ENCODE data around the gene OR2J1.
"Not testable (repeated sequence)": the region's sequence is repeated elsewhere in the genome, so short reads cannot be mapped to it uniquely, and the experiment has no call there.

Gene OR2J1

DNA sequence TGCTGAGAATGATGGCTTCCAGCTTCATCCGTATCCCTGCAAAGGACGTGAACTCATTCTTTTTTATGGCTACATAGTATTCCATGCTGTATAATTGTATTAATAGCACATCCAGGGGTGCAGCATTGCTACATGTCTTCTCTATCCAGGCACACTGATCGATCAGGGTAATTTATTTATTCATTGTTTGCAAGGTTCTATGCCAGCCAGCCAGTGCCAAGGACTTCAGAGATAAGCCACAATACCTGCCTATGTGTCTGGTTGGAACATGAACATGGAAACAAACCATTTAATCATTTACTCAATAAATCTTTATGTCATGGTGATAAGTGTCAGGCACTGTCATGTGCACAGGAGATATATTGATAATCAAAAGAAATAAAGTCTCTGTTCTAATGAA, 6.3 kb upstream of the OR2J1 start:
- no peak overlapping the region for H3K4me3 ChIP-seq (ENCODE audit: low read depth, low read length)
- TF ChIP-seq CTCF (IDR thresholded peaks at IDR 0.05; ENCODE audit: borderline replicate concordance, insufficient read depth, low read depth, low read length): no peak

GRCh38 chr6:29097803-29098202, 1.5 kb upstream of the OR2J1 start:
- H3K4me3 ChIP-seq (ENCODE audit: low read depth, low read length): no peak overlapping the region
- no peak for TF ChIP-seq CTCF (IDR thresholded peaks at IDR 0.05; ENCODE audit: borderline replicate concordance, insufficient read depth, low read depth, low read length)

GRCh38 chr6:29107758-29108157, 8.5 kb downstream of the OR2J1 start, which contains the start of gene OR2J3:
Gene OR2J3 (plus strand): TSS chr6:29108058. CDS start chr6:29111891, 3,833 bp downstream.
- TF ChIP-seq CTCF (IDR thresholded peaks at IDR 0.05; ENCODE audit: borderline replicate concordance, insufficient read depth, low read depth, low read length): no peak
- H3K4me3 ChIP-seq (ENCODE audit: low read depth, low read length): no peak within 1 kb of the TSS

- H3K4me3 ChIP-seq (ENCODE audit: low read depth, low read length): no peak overlapping the region
- TF ChIP-seq CTCF (IDR thresholded peaks at IDR 0.05; ENCODE audit: borderline replicate concordance, insufficient read depth, low read depth, low read length): no peak
Measured at GRCh38 chr6:29112135-29112534, 12.8 kb downstream of the OR2J1 start.

- H3K4me3 ChIP-seq (ENCODE audit: low read depth, low read length): not testable (repeated sequence)
Measured at GRCh38 chr6:29114964-29115363, 15.7 kb downstream of the OR2J1 start.

DNA sequence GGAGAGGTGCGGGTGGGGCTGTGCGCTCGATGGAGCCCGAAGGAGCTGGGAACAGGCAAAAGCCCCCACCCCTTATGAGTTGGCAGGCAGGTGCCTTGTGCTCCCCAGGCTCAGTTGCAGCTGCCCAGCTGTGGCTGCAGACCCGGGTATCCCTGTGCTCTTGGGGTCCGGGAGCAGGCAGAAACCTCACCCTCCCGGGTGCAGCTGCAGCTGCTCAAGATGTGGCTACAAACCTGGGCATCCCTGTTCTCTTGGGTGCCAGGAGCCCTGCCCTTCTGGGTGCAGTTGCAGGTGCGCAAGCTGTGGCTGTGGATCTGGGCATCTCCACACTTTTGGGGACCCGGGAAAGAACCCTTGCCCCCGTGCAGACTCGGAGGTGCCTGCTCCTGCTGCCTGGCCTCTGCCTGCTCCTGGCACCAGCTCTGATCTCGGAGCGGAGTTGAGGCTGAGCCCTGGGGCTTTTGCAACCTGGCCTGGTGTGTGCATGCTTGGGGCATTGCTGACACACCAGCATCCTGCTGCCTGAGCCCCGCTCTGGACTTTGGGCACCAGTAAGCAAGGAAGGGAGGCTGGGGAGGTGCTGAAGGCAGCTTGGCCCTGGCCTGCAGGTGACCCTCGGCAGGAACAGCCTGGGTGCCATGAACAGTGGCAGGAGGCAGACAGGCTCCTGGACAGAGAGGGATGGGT, 30.2 kb downstream of the OR2J1 start:
- H3K4me3 ChIP-seq (ENCODE audit: low read depth, low read length): no peak overlapping the region
- no peak for TF ChIP-seq CTCF (IDR thresholded peaks at IDR 0.05; ENCODE audit: borderline replicate concordance, insufficient read depth, low read depth, low read length)

DNA sequence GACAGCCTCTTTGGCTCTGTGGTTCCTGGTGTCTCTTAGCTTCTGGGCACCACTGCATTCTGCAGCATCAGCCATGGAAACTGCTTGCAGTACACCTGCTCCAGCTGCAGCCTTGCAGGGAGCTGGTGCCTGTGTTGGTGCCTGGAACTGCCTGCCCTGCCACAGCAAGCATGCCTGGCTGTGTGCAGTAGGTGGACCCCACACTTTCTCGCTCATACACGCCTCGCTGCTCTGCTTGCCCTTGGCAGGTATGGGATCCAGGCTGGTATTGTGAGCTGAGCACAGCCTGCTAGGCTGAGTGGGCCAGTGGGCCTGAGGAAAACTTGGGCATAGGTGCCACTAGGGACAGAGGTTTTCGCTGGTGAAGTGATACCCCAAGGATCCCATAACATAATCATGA, 31.4 kb downstream of the OR2J1 start:
- H3K4me3 ChIP-seq (ENCODE audit: low read depth, low read length): no peak overlapping the region
- no peak for TF ChIP-seq CTCF (IDR thresholded peaks at IDR 0.05; ENCODE audit: borderline replicate concordance, insufficient read depth, low read depth, low read length)
